Fibroblast of lung (primary cell): Measurements from ENCODE around the gene PLAC1.

Experiments used
- CTCF ChIP-seq, 2 donors: IDR thresholded peaks in 1 of 2; conservative IDR thresholded peaks in 1 of 2; 1 replicate in 1 of 2; 2 replicates in 1 of 2; pipeline ENCODE4 v1.5.1; 2011 to 2012; ENCODE audit warnings: low read length in 2 of 2, control low read depth in 1 of 2, inconsistent platforms in 1 of 2, low read depth in 1 of 2, mild to moderate bottlenecking in 1 of 2
- EZH2 ChIP-seq: IDR thresholded peaks from 2 replicates; pipeline ENCODE4 v1.5.1; 2012; ENCODE audit warnings: low read length, control low read depth, mild to moderate bottlenecking; ENCODE audit errors: missing control alignments

- no peak for TF ChIP-seq CTCF (conservative IDR thresholded peaks at IDR 0.05 in 1 of 2, IDR thresholded peaks at IDR 0.05 in 1 of 2; ENCODE audit: low read depth in 1 of 2, low read length in 2 of 2)
- no peak for TF ChIP-seq EZH2
Observed at GRCh38 chrX:134533952-134534351, 124.3 kb downstream of the PLAC1 start.
